ENCODE results near the gene PTH2. TPM values are rescaled to one million over a fixed set of nuclear protein-coding genes. Genes with fewer than 3 reads are reported as not detected.
A peak's percentile ranks its signal among the peaks of the same experiment; 100 is the strongest.

Gene PTH2
- total and polyA plus RNA-seq, 4 donors = not detected

DNA sequence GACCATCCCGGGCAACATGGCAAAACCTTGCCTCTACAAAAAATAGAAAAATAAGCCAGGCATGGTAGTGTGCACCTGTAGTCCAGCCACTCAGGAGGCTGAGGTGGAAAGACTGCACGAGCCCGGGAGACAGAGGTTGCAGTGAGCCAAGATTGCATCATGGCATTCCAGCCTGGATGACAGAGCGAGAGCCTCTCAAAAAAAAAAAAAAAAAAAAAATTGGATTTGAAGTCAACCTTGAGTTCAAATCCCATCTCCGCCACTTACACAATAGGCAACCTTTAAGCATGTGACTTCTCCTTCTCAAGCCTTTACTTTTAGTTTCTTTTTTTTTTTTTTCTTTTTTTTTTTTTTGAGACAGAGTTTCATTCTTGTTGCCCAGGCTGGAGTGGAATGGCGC is 23.2 kb downstream of the PTH2 start:
- no peaks in the 10 kb centered on the region for H3K27me3 ChIP-seq (ENCODE audit: control insufficient read depth, insufficient read depth, low read length)
- H3K4me1 ChIP-seq (ENCODE audit: control insufficient read depth, insufficient read depth, low read length) = no peaks in the 10 kb centered on the region
- no peak for DNase-seq (ENCODE audit: low read depth in 4 of 6, low spot score in 6 of 6)
- no peak overlapping the region for H3K4me3 ChIP-seq (ENCODE audit: low read depth, low read length)
- no peaks in the 10 kb centered on the region for H3K9me3 ChIP-seq (ENCODE audit: control insufficient read depth, insufficient read depth, low read length)
- no peaks in the 10 kb centered on the region for H3K36me3 ChIP-seq (ENCODE audit: control insufficient read depth, insufficient read depth, low read length)
- WGBS (ENCODE audit: insufficient coverage) = 100% methylated on average over 2 of the region's 6 CpGs
- no peak overlapping the region for H3K27ac ChIP-seq (ENCODE audit: low read depth, low read length)

DNA sequence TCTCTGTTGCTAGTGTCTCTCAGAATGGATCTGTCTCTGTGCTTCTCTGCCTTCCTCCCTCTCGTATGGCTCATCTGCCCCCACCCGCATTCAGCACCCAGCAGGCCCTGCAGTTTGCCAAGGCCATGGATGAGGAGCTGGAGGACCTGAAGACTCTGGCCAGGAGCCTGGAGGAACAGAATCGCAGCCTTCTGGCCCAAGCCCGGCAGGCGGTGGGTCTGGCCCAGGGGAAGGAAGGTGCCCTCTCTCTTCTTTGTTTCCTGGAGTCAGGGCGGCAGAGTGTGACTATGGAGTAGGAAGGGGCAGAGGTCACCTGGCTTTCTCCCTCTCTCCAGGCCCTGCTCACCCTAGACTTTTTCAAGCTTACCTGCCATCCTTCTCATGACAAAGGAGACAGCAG is 24.3 kb downstream of the PTH2 start:
- H3K27me3 ChIP-seq (ENCODE audit: control insufficient read depth, insufficient read depth, low read length) = peaks cover 9% of the 10 kb centered on the region
- no peak overlapping the region for H3K27ac ChIP-seq (ENCODE audit: low read depth, low read length)
- no peaks in the 10 kb centered on the region for H3K9me3 ChIP-seq (ENCODE audit: control insufficient read depth, insufficient read depth, low read length)
- H3K36me3 ChIP-seq (ENCODE audit: control insufficient read depth, insufficient read depth, low read length) = no peaks in the 10 kb centered on the region
- H3K4me1 ChIP-seq (ENCODE audit: control insufficient read depth, insufficient read depth, low read length) = no peaks in the 10 kb centered on the region
- WGBS (ENCODE audit: insufficient coverage) = 100% methylated on average over 1 of the region's 6 CpGs
- DNase-seq (ENCODE audit: low read depth in 4 of 6, low spot score in 6 of 6) = no peak
- no peak overlapping the region for H3K4me3 ChIP-seq (ENCODE audit: low read depth, low read length)

DNA sequence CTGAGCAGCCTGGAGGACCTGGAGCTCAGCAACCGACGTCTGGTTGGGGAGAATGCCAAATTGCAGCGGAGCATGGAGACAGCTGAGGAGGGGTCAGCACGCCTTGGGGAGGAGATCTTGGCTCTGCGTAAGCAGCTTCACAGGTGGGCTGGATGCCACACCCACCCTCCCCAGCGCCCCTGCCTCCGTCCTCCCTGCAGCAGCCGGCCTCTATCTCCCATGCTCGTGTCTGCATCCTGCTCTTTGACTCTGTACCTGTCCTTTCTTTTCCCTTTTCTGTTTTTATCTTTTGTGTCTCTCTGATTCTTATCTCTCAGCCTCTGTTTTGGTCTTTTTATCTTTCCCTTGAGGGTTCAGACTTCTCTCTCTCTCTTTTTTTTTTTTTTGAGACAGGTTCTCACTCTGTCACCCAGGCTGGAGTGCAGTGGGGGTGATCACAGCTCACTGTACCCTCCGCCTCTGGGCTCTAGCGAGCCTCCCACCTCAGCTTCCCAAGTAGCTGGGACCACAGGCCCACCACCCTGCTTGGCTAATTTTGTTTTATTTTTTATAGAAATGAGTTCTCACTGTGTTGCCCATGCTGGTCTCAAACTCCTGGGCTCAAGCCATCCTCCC is 25.1 kb downstream of the PTH2 start:
- H3K27me3 ChIP-seq (ENCODE audit: control insufficient read depth, insufficient read depth, low read length) = peaks cover 11% of the 10 kb centered on the region
- no peaks in the 10 kb centered on the region for H3K9me3 ChIP-seq (ENCODE audit: control insufficient read depth, insufficient read depth, low read length)
- H3K27ac ChIP-seq (ENCODE audit: low read depth, low read length) = no peak overlapping the region
- no peak overlapping the region for H3K4me3 ChIP-seq (ENCODE audit: low read depth, low read length)
- DNase-seq (ENCODE audit: low read depth in 4 of 6, low spot score in 6 of 6) = no peak
- no peaks in the 10 kb centered on the region for H3K36me3 ChIP-seq (ENCODE audit: control insufficient read depth, insufficient read depth, low read length)
- H3K4me1 ChIP-seq (ENCODE audit: control insufficient read depth, insufficient read depth, low read length) = no peaks in the 10 kb centered on the region
- WGBS (ENCODE audit: insufficient coverage) = 31% methylated on average over 8 of the region's 11 CpGs

DNA sequence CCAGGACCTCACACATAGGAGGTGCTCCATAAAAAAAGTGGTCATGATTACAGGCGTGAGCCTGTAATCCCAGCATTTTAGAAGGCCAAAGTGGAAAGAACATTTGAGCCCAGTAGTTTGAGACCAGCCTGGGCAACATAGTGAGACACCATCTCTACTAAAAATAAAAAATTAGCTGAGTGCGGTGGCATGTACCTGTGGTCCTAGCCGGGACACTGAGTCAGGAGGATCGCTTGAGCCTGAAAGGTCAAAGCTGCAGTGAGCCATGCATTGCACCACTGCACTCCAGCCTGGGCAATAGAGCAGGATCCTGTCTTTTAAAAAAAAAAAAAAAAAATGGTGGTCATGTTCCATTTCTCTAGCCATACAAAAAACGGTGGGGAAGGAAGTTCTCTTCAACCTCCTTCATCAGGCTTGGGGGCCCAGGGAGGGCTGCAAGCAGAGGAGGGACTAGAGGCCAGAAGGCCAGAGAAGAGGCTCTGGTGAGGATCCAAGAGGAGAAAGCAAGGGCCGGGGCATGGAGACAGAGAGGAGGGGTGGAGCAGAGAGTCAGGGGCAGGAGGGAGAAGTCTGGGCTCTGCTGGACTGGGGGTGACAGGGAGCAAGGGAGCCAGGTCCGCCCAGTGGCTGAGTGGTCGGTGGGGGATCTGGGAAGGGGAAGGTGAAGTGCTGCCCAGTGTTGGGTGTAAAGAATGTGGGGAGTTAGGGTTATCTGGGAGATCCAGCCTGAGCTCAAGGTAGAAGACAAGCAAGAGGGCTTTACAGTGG is 26.3 kb downstream of the PTH2 start:
- no peak for DNase-seq (ENCODE audit: low read depth in 4 of 6, low spot score in 6 of 6)
- Histone ChIP-seq H3K4me3 (ENCODE audit: low read depth, low read length) (no peak overlapping the region), H3K27ac (ENCODE audit: low read depth, low read length) (no peak overlapping the region), H3K9me3 (ENCODE audit: control insufficient read depth, insufficient read depth, low read length) (no peaks in the 10 kb centered on the region), H3K4me1 (ENCODE audit: control insufficient read depth, insufficient read depth, low read length) (no peaks in the 10 kb centered on the region), H3K36me3 (ENCODE audit: control insufficient read depth, insufficient read depth, low read length) (no peaks in the 10 kb centered on the region), H3K27me3 (ENCODE audit: control insufficient read depth, insufficient read depth, low read length) (peaks cover 11% of the 10 kb centered on the region)
- 84% methylated on average over 7 of the region's 8 CpGs for WGBS (ENCODE audit: insufficient coverage)

DNA sequence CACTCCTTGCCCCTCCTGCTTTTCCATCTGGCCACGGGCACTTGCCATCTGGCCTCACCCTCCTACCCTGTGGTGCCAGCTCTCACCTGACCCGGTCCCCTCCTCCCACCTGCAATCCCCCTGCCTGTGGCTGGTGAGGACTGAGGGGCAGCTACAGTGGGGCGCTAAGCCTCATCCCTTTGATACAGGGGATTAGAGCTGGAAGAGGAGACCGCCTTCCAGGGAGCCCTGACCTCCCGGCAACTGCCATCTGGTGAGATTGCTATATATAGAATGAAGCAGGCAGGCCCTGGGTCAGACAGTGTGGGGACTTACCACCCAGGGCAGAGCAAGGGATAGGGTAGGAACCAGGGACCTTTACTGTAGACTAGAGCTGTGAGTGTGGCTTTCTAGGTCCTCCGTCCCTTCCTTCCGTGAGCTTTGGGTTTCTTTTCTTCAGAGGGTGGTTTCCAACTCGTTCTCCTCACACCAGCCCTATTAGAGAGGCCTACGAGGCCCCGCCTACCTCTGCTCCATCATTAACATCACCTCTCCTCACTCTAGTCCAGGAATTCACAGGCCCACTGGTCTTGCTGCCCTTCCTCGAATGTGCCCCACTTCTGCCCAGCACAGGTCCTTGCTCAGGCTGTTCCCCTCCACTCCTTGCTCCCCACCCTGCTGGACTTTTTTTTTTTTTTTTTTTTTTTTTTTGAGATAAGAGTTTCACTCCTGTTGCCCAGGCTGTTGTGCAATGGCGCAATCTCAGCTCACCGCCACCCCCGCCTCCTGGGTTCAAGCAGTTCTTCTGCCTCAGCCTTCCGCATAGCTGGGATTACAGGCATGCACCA is 27.4 kb downstream of the PTH2 start:
- WGBS (ENCODE audit: insufficient coverage) = 69% methylated on average over 11 of the region's 15 CpGs
- DNase-seq (ENCODE audit: low read depth in 4 of 6, low spot score in 6 of 6) = no peak
- Histone ChIP-seq H3K36me3 (ENCODE audit: control insufficient read depth, insufficient read depth, low read length) (no peaks in the 10 kb centered on the region), H3K4me3 (ENCODE audit: low read depth, low read length) (no peak overlapping the region), H3K9me3 (ENCODE audit: control insufficient read depth, insufficient read depth, low read length) (no peaks in the 10 kb centered on the region), H3K27me3 (ENCODE audit: control insufficient read depth, insufficient read depth, low read length) (peaks cover 11% of the 10 kb centered on the region), H3K27ac (ENCODE audit: low read depth, low read length) (no peak overlapping the region), H3K4me1 (ENCODE audit: control insufficient read depth, insufficient read depth, low read length) (no peaks in the 10 kb centered on the region)

DNA sequence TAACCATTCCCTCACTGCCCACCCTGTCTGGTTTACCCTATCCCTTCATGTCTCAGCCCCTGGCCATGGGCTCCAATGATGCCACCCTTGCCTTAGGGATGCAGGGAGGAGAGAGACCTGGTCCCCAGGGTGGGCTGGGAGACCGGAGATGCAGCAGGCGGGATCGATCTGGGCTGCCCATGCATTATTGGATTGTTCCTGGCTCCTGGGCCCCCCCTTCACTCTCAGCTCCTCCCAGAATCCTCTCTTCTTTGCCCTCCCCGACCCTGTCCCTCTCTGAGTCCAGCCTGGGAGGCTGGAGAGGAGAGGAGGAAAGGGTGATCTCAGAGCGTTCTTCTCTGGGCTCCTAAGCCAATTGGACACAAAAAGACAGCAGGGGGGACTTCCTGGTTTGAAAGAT is 29.4 kb downstream of the PTH2 start:
- no peak for DNase-seq (ENCODE audit: low read depth in 4 of 6, low spot score in 6 of 6)
- Histone ChIP-seq H3K4me1 (ENCODE audit: control insufficient read depth, insufficient read depth, low read length) (no peaks in the 10 kb centered on the region), H3K4me3 (ENCODE audit: low read depth, low read length) (no peak overlapping the region), H3K9me3 (ENCODE audit: control insufficient read depth, insufficient read depth, low read length) (no peaks in the 10 kb centered on the region), H3K27ac (ENCODE audit: low read depth, low read length) (no peak overlapping the region), H3K27me3 (ENCODE audit: control insufficient read depth, insufficient read depth, low read length) (peaks cover 11% of the 10 kb centered on the region), H3K36me3 (ENCODE audit: control insufficient read depth, insufficient read depth, low read length) (no peaks in the 10 kb centered on the region)
- 13% methylated on average over 1 of the region's 5 CpGs for WGBS (ENCODE audit: insufficient coverage)

DNA sequence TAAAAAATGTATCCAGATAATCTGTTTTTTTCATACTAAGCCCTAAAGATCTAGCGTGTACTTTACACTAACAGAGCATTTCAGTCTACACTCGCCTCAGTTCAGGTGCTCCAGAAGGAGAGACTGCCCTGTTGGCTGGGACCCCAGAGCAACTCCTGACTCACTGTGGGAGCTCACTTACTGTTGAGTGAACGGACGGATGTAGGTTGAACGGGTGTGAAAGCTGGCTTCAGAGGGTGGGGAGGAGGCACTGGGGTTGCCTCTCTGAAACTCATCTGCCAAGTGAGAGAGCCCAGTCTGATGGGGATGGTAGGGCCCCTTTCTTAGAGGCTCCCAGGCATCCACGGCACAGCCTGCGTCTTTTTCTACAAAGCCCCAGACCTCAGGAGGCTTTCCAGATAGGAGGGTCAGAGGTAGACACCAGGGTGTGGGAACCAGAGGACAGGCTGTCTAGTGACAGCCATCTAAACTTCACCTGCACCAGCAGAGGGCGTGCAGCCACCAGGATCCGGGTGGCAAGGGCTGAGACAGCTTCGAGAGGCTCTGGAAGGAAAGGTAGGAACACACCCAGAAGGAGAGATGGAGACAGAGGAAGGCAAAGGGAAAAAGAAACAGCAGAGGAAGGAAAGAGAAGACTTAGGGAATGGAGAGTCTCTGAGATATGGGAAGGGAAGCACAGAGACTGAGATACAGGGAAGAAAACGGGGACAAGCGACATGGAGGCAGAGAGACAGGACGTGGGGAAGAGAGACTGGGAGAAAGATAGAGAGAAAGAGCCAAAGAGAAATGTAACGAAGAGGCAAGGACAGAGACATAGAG is 31.5 kb downstream of the PTH2 start:
- Histone ChIP-seq H3K4me1 (ENCODE audit: control insufficient read depth, insufficient read depth, low read length) (peaks cover 4% of the 10 kb centered on the region), H3K27me3 (ENCODE audit: control insufficient read depth, insufficient read depth, low read length) (peaks cover 13% of the 10 kb centered on the region), H3K36me3 (ENCODE audit: control insufficient read depth, insufficient read depth, low read length) (no peaks in the 10 kb centered on the region), H3K27ac (ENCODE audit: low read depth, low read length) (no peak overlapping the region), H3K4me3 (ENCODE audit: low read depth, low read length) (no peak overlapping the region), H3K9me3 (ENCODE audit: control insufficient read depth, insufficient read depth, low read length) (no peaks in the 10 kb centered on the region)
- DNase-seq (ENCODE audit: low read depth in 4 of 6, low spot score in 6 of 6) = peak; percentile 21 to 94 (median 63)
- WGBS (ENCODE audit: insufficient coverage) = 33% methylated on average over 14 of the region's 14 CpGs

DNA sequence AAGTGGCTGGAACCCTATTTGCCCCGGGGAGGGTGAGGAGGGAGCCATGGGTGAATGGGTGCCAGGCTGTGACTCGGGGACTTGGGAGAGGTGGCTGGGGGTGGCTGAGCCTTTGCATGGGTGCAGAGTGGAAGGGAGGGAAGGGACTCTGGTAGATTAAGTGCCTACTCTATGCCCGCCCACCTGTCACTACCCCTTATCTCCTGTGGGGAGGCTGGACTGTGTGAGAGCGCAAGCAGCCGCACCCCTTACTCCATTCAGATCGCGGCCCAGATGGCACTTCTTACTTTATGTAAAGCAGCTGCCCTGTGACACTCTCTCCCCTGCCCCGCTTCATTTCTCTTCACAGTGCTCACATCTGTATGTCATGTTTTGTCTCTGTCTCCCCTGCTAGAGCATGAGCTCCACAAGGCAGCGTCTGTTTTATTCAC is 32.3 kb downstream of the PTH2 start:
- H3K9me3 ChIP-seq (ENCODE audit: control insufficient read depth, insufficient read depth, low read length) = no peaks in the 10 kb centered on the region
- peaks cover 4% of the 10 kb centered on the region for H3K4me1 ChIP-seq (ENCODE audit: control insufficient read depth, insufficient read depth, low read length)
- peak in 1 of 6 donors; percentile 1 for DNase-seq (ENCODE audit: low read depth in 4 of 6, low spot score in 6 of 6)
- 67% methylated on average over 7 of the region's 9 CpGs for WGBS (ENCODE audit: insufficient coverage)
- no peak overlapping the region for H3K27ac ChIP-seq (ENCODE audit: low read depth, low read length)
- H3K36me3 ChIP-seq (ENCODE audit: control insufficient read depth, insufficient read depth, low read length) = no peaks in the 10 kb centered on the region
- H3K27me3 ChIP-seq (ENCODE audit: control insufficient read depth, insufficient read depth, low read length) = peaks cover 13% of the 10 kb centered on the region
- H3K4me3 ChIP-seq (ENCODE audit: low read depth, low read length) = no peak overlapping the region
